NCI-H1436 treated with DMSO at 0.1 percent for 48 hours (cell line): ENCODE results near the gene NRSN2.

Experiments
- DNase-seq: peaks from one replicate; lab custom pipeline; 2025; lab: John Stamatoyannopoulos, UW

The NRSN2 gene

DNA sequence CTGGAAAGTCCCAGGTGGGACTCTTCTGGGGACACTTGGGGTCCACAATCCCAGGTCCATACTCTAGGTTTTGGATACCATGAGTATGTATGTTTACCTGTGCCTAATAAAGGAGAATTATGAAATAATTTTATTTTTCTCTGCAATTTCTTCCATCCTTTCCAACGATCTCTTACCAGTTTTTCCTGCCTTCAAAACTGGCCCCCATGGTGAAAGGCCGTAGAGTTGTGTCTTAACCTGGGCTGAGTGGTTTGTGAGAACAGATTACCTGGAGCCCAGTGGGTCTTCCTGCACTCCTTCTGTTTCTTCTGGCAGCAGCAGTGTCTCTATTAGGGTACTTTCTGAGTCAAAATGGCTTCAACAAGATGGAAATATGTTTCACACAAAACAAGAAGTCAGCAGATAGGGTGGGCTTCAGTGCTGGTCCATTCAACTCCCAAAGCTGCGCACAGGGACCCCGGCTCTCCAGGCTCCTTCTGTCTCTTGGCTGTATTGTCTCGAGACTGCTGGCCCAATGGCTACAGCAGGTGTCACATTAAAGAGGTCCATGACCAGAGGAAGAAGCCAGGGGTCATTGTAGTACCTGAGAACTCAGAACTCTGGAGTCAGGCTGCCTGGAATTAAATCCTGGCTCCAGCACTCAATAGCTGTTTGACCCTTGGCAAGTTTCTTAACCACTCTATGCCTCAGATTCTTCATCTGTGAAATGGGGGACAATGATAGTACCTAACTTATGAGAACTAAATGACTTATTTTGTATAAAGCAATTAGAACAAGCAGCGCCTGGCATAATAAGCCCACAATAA lies 50.7 kb downstream of the NRSN2 start:
- no peak for DNase-seq

DNA sequence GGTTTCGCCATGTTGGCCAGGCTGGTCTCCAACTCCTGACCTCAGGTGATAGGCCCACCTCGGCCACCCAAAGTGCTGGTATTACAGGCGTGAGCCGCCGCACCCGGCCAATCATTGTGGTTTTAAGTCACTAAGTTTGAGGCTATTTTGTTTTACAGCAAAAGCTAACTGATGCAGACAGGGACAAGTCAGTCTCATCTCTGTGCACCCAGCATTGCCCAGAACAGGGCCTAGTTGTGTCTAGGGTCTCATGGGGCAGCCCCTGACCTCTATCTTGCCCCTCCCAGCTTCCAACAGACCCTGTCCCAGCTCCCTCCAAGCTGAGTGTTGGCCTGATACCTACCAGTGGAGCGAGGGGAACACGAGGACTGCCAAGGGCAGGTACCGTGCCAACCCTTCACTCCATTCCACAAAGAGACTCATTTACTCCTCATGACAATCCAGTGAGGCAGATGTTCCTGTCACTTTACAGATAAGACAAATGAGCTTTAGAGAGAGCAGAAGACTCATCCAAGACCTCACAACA lies 52.3 kb downstream of the NRSN2 start:
- no peak for DNase-seq

DNA sequence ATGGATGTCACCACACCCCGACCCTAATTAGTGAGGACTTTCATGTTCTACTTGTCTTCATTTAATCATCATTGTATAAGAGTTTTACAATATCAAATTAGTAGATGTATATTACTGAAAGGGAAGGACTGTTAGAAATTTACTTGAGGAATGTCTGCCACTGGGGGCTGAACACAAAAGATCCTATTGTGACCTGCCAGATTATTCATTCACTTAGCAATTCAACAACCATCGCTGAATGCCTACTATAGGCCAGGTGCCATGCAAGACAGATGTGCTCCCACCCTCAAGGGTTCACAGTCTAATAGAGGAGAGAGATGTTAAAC lies 53.2 kb downstream of the NRSN2 start:
- no peak for DNase-seq

DNA sequence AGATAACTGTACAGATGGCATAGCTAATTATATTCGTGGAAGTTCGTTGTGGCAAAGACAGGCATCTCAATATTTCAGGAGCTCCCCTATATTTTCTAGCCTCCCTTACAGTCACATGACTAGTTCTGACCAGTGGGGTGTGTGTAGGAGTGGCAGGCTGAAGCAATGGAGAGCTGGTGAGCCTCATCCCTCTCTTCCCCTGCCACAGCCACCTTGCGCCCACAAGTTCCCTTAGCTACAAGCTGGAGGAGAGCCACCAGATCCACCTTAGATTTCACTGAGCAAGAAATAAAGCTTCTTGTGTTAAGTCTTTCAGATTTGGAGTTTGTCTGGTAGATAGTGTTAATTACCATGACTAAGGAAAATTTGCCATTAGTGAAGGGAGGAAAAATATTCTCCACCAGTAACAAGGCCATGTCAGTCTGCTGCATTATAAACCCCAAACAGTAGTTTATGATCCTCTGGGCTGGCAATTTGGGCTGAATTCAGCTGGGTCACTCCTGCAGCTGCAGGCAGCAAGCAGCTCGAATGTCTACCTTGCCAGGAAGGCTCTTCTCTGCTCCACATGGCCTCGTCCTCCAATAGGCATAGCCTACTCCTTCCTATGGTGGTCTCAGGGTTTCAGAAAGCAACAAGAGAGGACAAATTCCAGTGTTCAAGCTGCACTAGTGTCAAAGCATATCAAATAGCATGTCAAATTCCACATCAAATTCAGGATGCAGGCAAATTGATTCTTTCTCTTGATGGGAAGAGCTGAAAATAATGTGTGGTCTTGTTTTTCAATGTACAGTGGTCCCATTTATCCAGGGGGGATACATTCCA lies 53.8 kb downstream of the NRSN2 start:
- DNase-seq, result no peak

DNA sequence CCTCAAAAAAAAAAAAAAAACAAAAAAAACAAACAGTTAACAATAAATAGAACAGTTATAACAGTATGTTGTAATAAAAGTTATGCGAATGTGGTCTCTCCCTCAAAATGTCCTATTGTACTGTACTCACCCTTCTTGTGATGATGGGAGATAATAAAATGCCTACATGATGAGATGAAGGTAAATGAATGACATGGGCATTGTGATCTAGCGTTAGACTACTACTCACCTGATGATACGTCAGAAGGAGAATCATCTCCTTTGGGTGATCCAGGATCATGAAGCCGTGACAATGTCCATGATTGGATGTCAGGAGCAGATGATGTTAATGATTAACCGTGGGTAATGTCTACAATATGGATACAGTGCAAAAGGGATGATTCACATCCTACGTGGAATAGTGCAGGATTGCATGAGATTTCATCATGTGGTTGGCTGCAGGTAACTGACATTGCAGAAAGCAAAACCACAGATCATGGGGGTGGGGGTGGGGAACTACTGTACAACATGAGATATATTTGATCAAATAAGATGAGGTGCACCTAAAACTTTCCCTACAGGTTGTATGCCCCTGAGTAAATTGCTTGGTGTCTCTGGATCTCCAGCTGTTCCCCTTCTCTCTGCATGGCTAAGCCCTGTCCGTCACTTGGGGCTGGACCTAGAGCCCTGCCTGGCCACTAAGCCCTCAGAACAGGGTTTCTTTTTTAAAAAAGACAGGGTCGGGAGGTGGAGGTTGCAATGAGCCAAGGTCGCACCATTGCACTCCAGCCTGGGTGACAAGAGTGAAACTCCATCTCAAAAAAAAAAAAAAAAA lies 55.0 kb downstream of the NRSN2 start:
- no peak for DNase-seq

DNA sequence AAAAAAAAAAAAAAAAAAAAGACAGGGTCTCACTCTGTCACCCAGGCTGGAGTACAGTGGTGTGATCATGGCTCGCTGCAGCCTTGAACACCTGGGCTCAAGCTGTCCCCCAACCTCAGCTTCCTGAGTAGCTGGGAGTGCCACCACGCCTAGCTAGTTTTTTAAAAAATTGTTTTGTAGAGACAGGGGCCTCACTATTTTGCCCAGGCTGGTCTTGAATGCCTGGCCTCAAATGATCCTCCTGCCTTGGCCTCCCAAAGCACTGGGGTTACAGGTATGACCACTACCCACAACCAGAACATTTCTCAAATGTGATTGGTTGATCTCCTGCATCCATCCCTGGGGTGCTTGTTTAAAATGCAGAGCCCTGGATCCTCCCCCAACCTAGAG lies 55.6 kb downstream of the NRSN2 start:
- DNase-seq, result no peak

DNA sequence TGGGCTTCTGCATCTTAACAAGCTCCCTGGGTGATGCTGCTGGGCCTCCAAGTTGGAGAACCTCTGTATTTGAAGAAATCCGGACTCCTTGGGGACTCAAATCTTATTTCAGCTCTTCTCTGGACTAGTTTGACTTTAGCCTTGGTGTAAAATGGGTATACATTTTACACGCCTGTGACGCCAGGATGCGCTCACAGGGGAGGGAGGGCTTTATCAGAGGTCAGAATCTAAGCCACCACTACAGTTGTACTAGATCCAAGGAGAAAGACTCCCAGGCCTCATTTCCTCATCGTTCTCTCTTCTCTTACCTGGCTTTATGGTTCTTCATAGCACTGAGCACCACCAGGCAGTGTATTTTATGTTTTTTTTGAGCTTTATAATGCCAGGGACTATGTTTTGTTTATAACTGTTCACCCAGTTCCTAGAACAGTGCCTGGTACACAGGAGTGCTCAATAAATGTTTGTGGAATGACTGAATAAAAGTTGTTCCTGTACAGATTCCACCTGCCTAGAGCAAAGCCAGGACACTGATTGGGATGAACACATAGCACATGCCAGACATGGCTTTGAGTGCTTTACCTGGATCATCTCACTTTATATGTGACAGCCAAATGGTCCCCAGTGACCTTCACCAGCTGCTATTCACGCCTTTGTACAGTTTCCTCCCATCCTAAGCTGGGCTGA lies 56.1 kb downstream of the NRSN2 start:
- DNase-seq, result no peak

DNA sequence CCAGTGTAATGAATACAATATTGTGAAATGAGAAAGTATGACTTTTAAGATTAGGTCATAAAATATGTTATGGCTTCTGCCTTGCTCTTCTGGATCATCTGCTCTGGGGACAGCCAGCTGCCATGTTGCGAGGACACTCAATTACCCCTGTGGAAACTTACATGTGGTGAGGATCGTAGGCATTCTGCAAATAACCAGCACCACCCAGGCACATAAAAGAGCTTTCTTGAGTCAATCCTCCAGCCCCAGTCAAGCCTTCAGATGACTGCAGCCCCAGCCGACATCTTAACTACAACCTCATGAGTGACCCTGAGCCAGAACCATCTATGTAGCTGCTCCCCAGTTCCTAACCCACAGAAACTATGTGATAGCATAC lies 56.7 kb downstream of the NRSN2 start:
- no peak for DNase-seq

DNA sequence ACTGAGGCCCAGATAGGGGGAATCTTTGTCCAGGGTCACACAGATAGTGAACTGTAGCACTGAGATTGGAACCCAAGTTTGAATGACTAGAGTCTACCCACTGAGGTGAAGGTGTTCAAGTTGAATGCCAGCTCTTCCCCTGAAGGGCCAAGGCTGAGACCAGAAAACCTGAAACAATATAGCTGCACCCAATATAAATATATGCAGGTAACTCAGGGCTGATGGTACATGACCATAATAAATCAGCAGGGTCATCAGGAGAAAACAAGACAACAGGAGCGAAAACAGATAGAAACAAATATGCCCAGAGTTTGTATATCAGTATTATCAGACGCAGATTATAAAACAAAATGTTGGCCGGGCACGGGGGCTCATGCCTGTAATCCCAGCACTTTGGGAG lies 57.2 kb downstream of the NRSN2 start:
- no peak for DNase-seq
